ENCODE measurements around the gene DIABLO.
"Not testable (repeated sequence)": the region's sequence is repeated elsewhere in the genome, so short reads cannot be mapped to it uniquely, and the experiment has no call there.

DIABLO gene

GRCh38 chr12:122208073-122208820, 17.6 kb downstream of the DIABLO start:
- DNase-seq (ENCODE audit: low read depth, low spot score) = no peak

GRCh38 chr12:122207391-122207790, 18.5 kb downstream of the DIABLO start:
- DNase-seq (ENCODE audit: low read depth, low spot score) = no peak

GRCh38 chr12:122206976-122207375, 18.9 kb downstream of the DIABLO start:
- no peak for DNase-seq (ENCODE audit: low read depth, low spot score)

- no peak for DNase-seq (ENCODE audit: low read depth, low spot score)
These were observed 19.6 kb downstream of the DIABLO start for GRCh38 chr12:122206111-122206881.

GRCh38 chr12:122205053-122205925, 20.6 kb downstream of the DIABLO start:
- no peak for DNase-seq (ENCODE audit: low read depth, low spot score)

- DNase-seq (ENCODE audit: low read depth, low spot score) = no peak
These were observed 21.4 kb downstream of the DIABLO start for GRCh38 chr12:122204167-122205052.

GRCh38 chr12:122203301-122204166, 22.3 kb downstream of the DIABLO start, which contains the start of gene B3GNT4:
Gene B3GNT4, plus strand, starts transcription at chr12:122203709. Its CDS starts 910 bp downstream, at chr12:122204619.
- DNase-seq (ENCODE audit: low read depth, low spot score) = peak; percentile 21

- DNase-seq (ENCODE audit: low read depth, low spot score) = not testable (repeated sequence)
These were observed 23.0 kb downstream of the DIABLO start for GRCh38 chr12:122202811-122203210.

GRCh38 chr12:122202017-122202416, 23.8 kb downstream of the DIABLO start:
- no peak for DNase-seq (ENCODE audit: low read depth, low spot score)

- no peak for DNase-seq (ENCODE audit: low read depth, low spot score)
These were observed 24.5 kb downstream of the DIABLO start for GRCh38 chr12:122201381-122201780.

GRCh38 chr12:122200541-122201175, 25.2 kb downstream of the DIABLO start:
- DNase-seq (ENCODE audit: low read depth, low spot score) = no peak

GRCh38 chr12:122199484-122200355, 26.1 kb downstream of the DIABLO start:
- no peak for DNase-seq (ENCODE audit: low read depth, low spot score)

- no peak for DNase-seq (ENCODE audit: low read depth, low spot score)
These were observed 28.3 kb downstream of the DIABLO start for GRCh38 chr12:122197612-122197966.

- DNase-seq (ENCODE audit: low read depth, low spot score) = no peak
These were observed 30.4 kb downstream of the DIABLO start for GRCh38 chr12:122195405-122195804.

- no peak for DNase-seq (ENCODE audit: low read depth, low spot score)
These were observed 31.0 kb downstream of the DIABLO start for GRCh38 chr12:122194804-122195203.

- no peak for DNase-seq (ENCODE audit: low read depth, low spot score)
These were observed 33.4 kb downstream of the DIABLO start for GRCh38 chr12:122192441-122192840.

GRCh38 chr12:122190842-122191668, 34.8 kb downstream of the DIABLO start:
- peak; percentile 30 for DNase-seq (ENCODE audit: low read depth, low spot score)

All from activated naive CD8-positive, alpha-beta T cell treated with anti-CD3 and anti-CD28 coated beads, Interleukin-2, amount 50 U/mL, for 16 hours (primary cell).